C4-2B (cell line): ENCODE measurements around the gene CYP4F11.

Source experiments
- CTCF ChIP-seq: fragments of 450-650 bp; conservative IDR thresholded peaks from 2 replicates; pipeline ENCODE4 v1.5.1; 2017; ENCODE audit warnings: mild to moderate bottlenecking
- ZFX ChIP-seq: fragments of 450-650 bp; IDR thresholded peaks from 2 replicates; pipeline ENCODE4 v1.6.1; 2017

GRCh38 chr19:15900504-15900903, 33.8 kb downstream of the CYP4F11 start:
- TF ChIP-seq CTCF: no peak
- TF ChIP-seq ZFX: no peak
